DMS79 treated with DMSO at 0.1 percent for 48 hours (cell line): ENCODE data around the gene CFAP161.
"Not testable (repeated sequence)": the region's sequence is repeated elsewhere in the genome, so short reads cannot be mapped to it uniquely, and the experiment has no call there.

Source experiments
- DNase-seq: peaks from one replicate; lab custom pipeline; 2025; lab: John Stamatoyannopoulos, UW

The CFAP161 gene

GRCh38 chr15:81107889-81108288 is 26.2 kb upstream of the CFAP161 start:
- no peak for DNase-seq

- no peak for DNase-seq
These were observed 25.6 kb upstream of the CFAP161 start for GRCh38 chr15:81108427-81108826.

DNA sequence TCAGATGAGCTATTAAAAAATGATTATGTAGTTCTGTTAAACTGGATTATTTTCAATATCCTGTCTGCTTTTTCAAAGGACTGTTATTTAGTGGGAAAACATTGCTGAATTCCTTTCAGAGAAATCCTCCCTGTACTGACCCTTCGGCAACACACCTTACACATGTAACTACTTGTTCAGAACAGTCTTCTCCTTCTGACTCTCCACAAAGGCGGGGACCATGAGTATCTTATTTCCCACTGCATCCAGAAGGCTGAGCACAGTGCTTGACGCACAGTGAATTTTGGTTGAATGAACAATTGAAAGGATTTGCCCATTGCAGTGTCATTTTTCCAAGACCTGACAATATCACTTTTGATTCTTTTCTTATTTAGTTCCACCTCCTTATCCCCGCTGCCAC is 23.1 kb upstream of the CFAP161 start:
- no peak for DNase-seq

- no peak for DNase-seq
These were observed 22.3 kb upstream of the CFAP161 start for GRCh38 chr15:81111510-81112470.

GRCh38 chr15:81113204-81113657 is 20.8 kb upstream of the CFAP161 start:
- no peak for DNase-seq

DNA sequence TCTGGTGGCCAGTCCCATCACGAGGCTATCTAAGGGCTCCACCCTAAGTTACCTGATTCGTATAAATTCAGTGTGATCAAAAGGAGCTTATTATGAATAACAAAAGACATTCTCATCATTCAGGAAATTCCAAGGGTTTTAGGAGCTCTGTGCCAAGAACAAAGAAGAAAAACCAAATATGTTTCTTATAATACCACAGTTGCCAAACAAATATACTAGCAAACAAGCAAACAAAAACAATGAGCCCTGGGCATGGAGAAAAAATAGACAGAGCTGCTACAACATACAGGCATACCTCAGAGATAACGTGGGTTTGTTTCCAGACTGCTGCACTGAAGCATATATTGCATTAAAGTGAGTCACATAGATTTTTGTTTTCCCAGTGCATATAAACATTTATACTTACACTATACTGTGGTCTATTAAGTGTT is 20.2 kb upstream of the CFAP161 start:
- DNase-seq = no peak

- no peak for DNase-seq
These were observed 18.8 kb upstream of the CFAP161 start for GRCh38 chr15:81115054-81115939.

DNA sequence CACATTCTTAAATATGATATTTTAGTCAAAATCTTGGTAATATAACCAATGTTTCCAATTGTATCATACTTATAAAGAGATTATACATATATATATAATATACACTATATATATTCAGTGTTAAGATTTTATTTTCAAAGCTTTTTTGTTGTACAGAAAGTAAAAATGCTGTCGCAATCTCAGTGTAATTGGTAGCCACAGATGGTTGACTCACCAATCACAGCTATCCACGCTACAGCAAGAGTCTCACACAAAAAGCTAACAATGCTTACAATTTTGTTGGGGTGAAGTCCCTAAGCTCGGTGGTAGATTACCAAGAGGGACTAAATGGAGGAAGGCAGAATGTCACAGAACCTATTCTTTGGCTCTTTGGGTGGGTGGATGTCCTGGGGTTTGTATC is 16.9 kb upstream of the CFAP161 start:
- no peak for DNase-seq

GRCh38 chr15:81117581-81117980 is 16.5 kb upstream of the CFAP161 start:
- no peak for DNase-seq

- no peak for DNase-seq
These were observed 15.7 kb upstream of the CFAP161 start for GRCh38 chr15:81118361-81118760.

- no peak for DNase-seq
These were observed 14.0 kb upstream of the CFAP161 start for GRCh38 chr15:81120069-81120468.

DNA sequence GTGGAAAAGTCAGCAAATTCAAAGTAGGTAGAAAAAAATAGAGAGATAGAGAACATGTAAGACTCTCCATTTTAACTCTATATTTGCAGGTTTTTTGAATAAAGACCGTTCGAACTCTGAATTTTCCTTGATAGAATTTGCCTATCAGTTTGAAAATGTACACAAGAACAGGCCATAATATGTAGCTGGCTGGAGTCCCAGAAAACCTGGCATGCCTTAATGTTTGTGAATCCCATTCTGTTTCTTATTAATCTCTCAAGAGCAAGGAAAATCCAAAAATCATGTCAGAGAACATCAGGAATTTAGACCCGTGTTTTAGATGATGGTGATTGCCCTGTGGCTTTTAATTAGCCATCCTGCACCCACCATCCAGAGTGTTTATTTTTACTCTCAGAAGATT is 7.2 kb upstream of the CFAP161 start:
- no peak for DNase-seq

DNA sequence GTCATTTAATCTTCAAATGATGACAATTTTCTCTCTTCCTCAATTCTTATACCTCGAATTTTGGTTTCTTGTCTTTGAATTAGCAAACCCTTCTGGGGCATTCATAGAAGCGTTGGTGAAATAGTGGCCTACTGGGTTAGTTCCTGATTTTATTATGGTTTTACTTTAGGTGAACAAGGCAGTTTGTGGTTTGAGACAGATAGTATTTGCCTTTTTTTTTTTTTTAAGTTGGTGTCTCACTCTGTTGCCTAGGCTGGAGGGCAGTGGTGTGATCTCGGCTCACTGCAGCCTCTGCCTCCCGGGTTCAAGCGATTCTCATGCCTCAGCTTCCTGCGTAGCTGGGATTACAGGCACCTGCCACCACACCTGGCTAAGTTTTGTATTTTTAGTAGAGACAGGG is 7.4 kb downstream of the CFAP161 start:
- not testable (repeated sequence) for DNase-seq

DNA sequence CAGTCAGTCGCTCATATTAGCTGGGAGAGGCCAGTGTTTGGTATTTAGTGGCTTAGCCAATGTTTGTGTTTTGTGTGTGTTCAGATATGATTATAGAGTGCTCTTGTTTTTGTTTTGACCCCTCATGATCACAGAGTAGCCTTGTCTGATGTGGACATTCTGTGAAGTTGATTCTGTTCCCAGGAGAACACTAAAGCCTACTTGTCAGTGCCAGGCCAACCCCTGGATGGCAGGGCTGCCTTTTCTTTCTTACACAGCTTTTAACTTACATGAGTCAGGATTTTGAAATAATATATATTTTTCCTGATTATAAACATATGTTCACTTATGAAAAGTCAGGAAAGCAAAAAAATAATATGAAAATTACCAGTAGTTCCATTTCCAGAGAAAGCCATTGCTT is 11.9 kb downstream of the CFAP161 start:
- DNase-seq = no peak

DNA sequence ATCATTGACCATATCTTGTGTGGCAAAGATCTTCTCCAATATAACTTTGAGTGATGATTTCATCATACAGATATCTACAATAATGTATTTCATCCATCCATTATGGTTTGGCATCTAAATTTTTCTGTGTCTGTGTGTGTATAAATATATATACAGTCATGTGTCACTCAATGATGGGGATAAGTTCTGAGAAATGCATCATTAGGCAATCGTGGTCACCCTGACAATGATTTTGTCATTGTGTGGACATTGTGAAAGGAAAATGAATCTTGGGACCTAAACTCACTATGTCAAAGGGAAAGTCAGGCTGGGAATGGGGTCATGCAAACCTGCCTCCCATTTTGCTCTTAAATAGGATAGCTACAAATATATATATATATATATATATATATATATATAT is 12.4 kb downstream of the CFAP161 start:
- no peak for DNase-seq

DNA sequence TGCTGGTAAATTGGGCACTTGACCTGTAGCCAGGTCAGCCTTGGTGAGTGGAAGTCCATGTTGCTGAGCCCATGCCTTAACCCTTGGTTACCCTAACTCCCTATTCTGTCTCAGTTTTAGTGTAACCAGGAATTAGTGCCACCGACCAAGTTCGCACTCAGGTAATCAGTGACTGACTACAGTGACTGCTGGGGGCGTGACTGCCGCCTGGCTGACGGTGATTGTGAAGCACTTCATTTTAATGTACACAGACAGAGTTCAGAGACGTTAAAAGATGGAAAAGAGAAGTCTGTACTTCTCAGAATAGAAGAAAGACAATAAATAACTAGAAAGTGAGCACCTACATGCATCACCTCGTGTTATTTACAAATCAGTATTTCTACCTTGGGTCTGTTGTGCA is 17.3 kb downstream of the CFAP161 start:
- no peak for DNase-seq

DNA sequence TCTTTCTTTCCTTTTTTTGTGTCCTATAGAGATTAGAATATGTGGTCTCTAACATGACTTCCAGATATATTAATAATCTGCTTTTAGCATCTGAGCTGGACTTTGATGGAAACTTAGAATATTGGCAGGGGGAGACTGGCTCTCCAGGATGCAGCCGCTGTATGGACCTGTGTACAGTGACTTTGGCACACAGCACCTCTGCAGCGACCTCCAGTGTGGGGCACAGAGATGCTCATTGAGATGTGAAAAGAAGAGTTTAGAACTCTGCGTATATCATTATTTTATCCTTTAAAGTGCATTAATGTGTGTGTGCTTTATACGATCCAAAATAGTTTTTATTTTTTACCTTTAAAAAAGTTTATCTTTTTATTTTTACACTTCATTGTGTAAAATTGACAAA is 18.3 kb downstream of the CFAP161 start:
- no peak for DNase-seq

- no peak for DNase-seq
These were observed 18.7 kb downstream of the CFAP161 start for GRCh38 chr15:81152799-81153198.

- DNase-seq = no peak
These were observed 21.5 kb downstream of the CFAP161 start for GRCh38 chr15:81155375-81156218.

GRCh38 chr15:81156324-81156723 is 22.3 kb downstream of the CFAP161 start:
- no peak for DNase-seq

DNA sequence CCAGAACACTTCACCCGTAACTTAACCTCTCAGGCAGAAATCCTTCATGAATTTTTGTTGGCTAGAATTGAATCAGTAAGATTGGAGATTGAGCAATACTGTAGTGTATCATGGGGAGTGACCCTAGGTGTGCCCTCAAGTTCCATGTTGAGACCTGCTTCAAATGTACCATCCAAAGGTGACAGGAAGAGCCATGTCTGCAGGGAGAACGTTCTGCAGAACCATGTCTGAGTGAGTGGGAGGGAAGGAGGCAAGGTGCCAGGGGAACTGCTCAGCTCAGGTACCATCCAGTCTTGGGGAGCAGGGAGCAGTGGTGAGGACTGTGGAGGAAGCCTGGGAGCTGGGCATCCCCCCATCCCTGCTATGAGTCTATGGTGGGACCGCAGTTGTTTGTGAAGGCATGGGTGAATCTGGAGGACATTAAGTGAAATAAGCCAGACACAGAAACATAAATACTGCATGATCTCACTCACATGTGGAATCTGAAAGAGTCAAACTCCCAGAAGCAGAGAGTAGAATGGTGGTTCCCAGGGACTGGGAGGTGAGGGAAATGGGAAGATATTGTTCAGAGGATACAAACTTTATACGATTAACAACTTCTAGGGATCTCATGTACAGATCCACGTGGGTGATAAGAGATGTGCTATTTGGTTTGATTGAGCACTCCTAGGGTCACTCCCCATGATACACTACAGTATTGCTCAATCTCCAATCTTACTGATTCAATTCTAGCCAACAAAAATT is 23.3 kb downstream of the CFAP161 start:
- no peak for DNase-seq
